ENCODE data around the gene RAD9A. TPM values are rescaled to one million over a fixed set of nuclear protein-coding genes. Genes with fewer than 3 reads are reported as not detected.
A peak's percentile ranks its signal among the peaks of the same experiment; 100 is the strongest.

Gene RAD9A
- total RNA-seq, 1 experiment from 2014 or later, result 20.9 TPM

GRCh38 chr11:67400251-67400941, 8.6 kb downstream of the RAD9A start:
- peak overlapping the region; percentile 83 for H3K4me2 ChIP-seq (ENCODE audit: insufficient read depth, insufficient read length, low read length)
- no peaks in the 10 kb centered on the region for H4K20me1 ChIP-seq (ENCODE audit: control insufficient read depth, insufficient read depth, insufficient read length)
- no peak overlapping the region for H3K18ac ChIP-seq (ENCODE audit: insufficient read length, low read depth, low read length)
- no peak overlapping the region for H2BK20ac ChIP-seq (ENCODE audit: low read depth, low read length, poor library complexity, severe bottlenecking)
- H4K8ac ChIP-seq (replicated peaks; ENCODE audit: insufficient read length, low read depth, low read length), result no peak overlapping the region
- peak overlapping the region; percentile 34 for H3K9ac ChIP-seq (ENCODE audit: extremely low read depth, insufficient read length, low read length)
- no peak overlapping the region for H2BK120ac ChIP-seq (ENCODE audit: low read depth, low read length, poor library complexity, severe bottlenecking)
- H4K91ac ChIP-seq (ENCODE audit: insufficient read length, low read depth, low read length), result no peak overlapping the region
- H3T11ph ChIP-seq (ENCODE audit: low read length), result no peak overlapping the region
- no peaks in the 10 kb centered on the region for H3K9me3 ChIP-seq (ENCODE audit: control insufficient read depth, low read depth, low read length)
- H3K27me3 ChIP-seq (ENCODE audit: insufficient read depth, low read length), result no peaks in the 10 kb centered on the region
- H3K56ac ChIP-seq (ENCODE audit: insufficient read length, low read depth, low read length), result no peak overlapping the region
- H3K27ac ChIP-seq (ENCODE audit: insufficient read length, low read depth, low read length), result no peak overlapping the region
- no peak overlapping the region for H3K4ac ChIP-seq (ENCODE audit: low read depth, low read length)
- Mint-ChIP-seq H3K27me3 (ENCODE audit: low read depth) (peaks cover 3% of the 10 kb centered on the region), H3K4me1 (peaks cover 16 to 18% of the 10 kb centered on the region in 2 experiments), H3K36me3 (ENCODE audit: insufficient read depth in 1 of 3, low read depth in 3 of 3) (peaks cover 14 to 42% (median 39%) of the 10 kb centered on the region in 3 experiments), H3K4me3 (peak overlapping the region; percentile 69 to 82), H3K27ac (no peak overlapping the region; a peak in 1 of 7 replicates), H3K9me3 (no peaks in the 10 kb centered on the region)
- H2BK12ac ChIP-seq (ENCODE audit: insufficient read length, low read depth, low read length), result no peak overlapping the region
- H3K23me2 ChIP-seq (ENCODE audit: insufficient read length, low read depth, low read length, poor library complexity, severe bottlenecking), result peaks cover 5% of the 10 kb centered on the region
- H3K79me1 ChIP-seq (ENCODE audit: insufficient read depth, low read depth, low read length, poor library complexity, severe bottlenecking), result peaks cover 3% of the 10 kb centered on the region
- no CpG with 5 or more reads among the region's 23 CpGs for WGBS (ENCODE audit: extremely low coverage, insufficient read length, low lambda C conversion rate)
- H4K5ac ChIP-seq (ENCODE audit: insufficient read length, low read depth, low read length), result no peak overlapping the region
- H3K23ac ChIP-seq (ENCODE audit: insufficient read length, low read depth, low read length), result no peak overlapping the region
- H3K79me2 ChIP-seq (ENCODE audit: insufficient read depth, low read length), result peaks cover 4% of the 10 kb centered on the region; the same call in 1 of the 2 replicates
- no peak overlapping the region for H2BK5ac ChIP-seq (ENCODE audit: insufficient read length, low read length)
- H2BK15ac ChIP-seq (ENCODE audit: low read depth, low read length), result no peak overlapping the region
- no peak overlapping the region for H2AFZ ChIP-seq (ENCODE audit: low read length)
- TF ChIP-seq CTCF (conservative IDR thresholded peaks at IDR 0.05), result no peak
- DNase-seq, result no peak
- no peak overlapping the region for H2AK5ac ChIP-seq (ENCODE audit: insufficient read length, low read length)
- no peak overlapping the region for H3K14ac ChIP-seq (ENCODE audit: insufficient read depth, low read length)
- peaks cover 2% of the 10 kb centered on the region; the same call in 1 of the 2 replicates for H3K4me1 ChIP-seq (ENCODE audit: insufficient read depth, low read length)

All from H9 (cell line).